Tibial artery (tissue), 4 donors: ENCODE data around the gene KRT26.

Experiments
- DNase-seq, 2 donors: peaks; one replicate each; pipeline ENCODE4 v3.0.0-alpha.2; 2019
- H3K27ac ChIP-seq, 2 donors: fragments of 200-600 bp; sonication (generic) in 1 of 2; 1 replicate in 1 of 2; 2 replicates in 1 of 2; pipeline ENCODE4 v1.5.1; 2018 to 2019; ENCODE audit warnings: mild to moderate bottlenecking in 1 of 2
- H3K27me3 ChIP-seq, 2 donors: fragments of 200-600 bp; sonication (generic) in 1 of 2; one replicate each; pipeline versions ENCODE4 v1.5.1 to v1.6.0; 2016 to 2019
- H3K36me3 ChIP-seq, 3 donors: fragments of 200-600 bp; sonication (generic) in 2 of 3; one replicate each; pipeline ENCODE4 v1.5.1; 2016 to 2019; ENCODE audit warnings: mild to moderate bottlenecking in 2 of 3
- H3K4me1 ChIP-seq, 4 donors: fragments of 200-600 bp; sonication (generic) in 2 of 4; 1 replicate in 3 of 4; 2 replicates in 1 of 4; pipeline ENCODE4 v1.5.1; 2016 to 2019
- H3K4me3 ChIP-seq, 2 donors: fragments of 200-600 bp; sonication (generic) in 1 of 2; 1 replicate in 1 of 2; 2 replicates in 1 of 2; pipeline ENCODE4 v1.5.1; 2018 to 2019; ENCODE audit warnings: mild to moderate bottlenecking in 2 of 2
- H3K9me3 ChIP-seq, 3 donors: fragments of 200-600 bp; sonication (generic) in 1 of 3; one replicate each; pipeline ENCODE4 v1.5.1; 2016 to 2019
- CTCF ChIP-seq, 2 experiments: fragments of 200-600 bp in 1 of 2; fragments of 450-650 bp in 1 of 2; IDR thresholded peaks; one replicate each; pipeline ENCODE4 v1.5.1; 2017 to 2019; ENCODE audit warnings: antibody characterized with exemption in 2 of 2, mild to moderate bottlenecking in 1 of 2, moderate library complexity in 1 of 2
- intact Hi-C: fragments of 100-400 bp; cut with DNase I; formaldehyde crosslinking; loops from one replicate; pipeline ENCODE4 v1.15.0; 2023; ENCODE audit warnings: low total_unique reads

The KRT26 gene

DNA sequence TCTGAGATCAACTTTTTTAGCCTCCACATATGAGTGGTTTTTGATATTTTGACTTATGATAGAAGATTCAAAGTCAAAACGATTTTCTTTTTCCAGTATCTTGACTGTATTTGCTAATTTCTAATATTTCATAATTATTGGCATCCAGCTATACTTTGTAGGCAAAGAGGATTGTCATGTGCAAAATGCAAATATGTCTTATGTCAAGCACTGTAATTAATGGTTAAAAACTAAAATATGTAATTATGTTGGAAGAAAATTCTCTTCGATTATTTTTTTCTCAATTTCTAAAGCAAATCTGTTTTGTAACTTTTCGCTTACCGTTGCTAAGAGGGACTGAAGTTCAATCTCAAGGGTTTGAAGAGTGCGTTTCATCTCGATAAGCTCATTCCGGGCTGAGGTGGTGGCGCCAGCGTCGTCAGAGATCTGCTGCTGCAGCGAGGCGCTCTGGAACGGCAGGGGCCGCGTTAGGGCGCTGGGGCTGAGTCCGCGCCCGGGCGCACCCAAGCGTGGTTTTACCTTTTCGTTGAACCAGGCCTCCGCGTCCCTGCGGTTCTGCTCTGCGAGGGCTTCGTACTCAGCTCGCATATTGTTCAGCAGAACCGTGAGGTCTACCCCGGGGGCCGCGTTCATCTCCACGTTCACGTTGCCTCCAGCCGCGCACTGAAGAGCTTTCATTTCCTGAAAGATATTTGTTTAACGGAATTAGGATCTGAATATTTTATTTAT, 7.3 kb upstream of the KRT26 start:
- Histone ChIP-seq H3K27ac (no peak overlapping the region), H3K36me3 (no peaks in the 10 kb centered on the region), H3K9me3 (no peaks in the 10 kb centered on the region), H3K4me3 (no peak overlapping the region), H3K4me1 (no peaks in the 10 kb centered on the region), H3K27me3 (peaks cover 0 to 27% of the 10 kb centered on the region in 2 donors)
- intact Hi-C loops, result no loop called here
- no peak for TF ChIP-seq CTCF (IDR thresholded peaks at IDR 0.05)
- no peak for DNase-seq

GRCh38 chr17:40778461-40778860, 6.5 kb upstream of the KRT26 start:
- Histone ChIP-seq H3K36me3 (no peaks in the 10 kb centered on the region), H3K27me3 (peaks cover 0 to 27% of the 10 kb centered on the region in 2 donors), H3K4me1 (no peaks in the 10 kb centered on the region), H3K27ac (no peak overlapping the region), H3K9me3 (no peaks in the 10 kb centered on the region), H3K4me3 (no peak overlapping the region)
- TF ChIP-seq CTCF (IDR thresholded peaks at IDR 0.05), result no peak
- DNase-seq, result no peak
- intact Hi-C loops, result no loop called here

- Histone ChIP-seq H3K4me3 (no peak overlapping the region), H3K27ac (no peak overlapping the region), H3K4me1 (no peaks in the 10 kb centered on the region), H3K9me3 (no peaks in the 10 kb centered on the region), H3K36me3 (no peaks in the 10 kb centered on the region), H3K27me3 (peaks cover 0 to 27% of the 10 kb centered on the region in 2 donors)
- DNase-seq, result no peak
- intact Hi-C loops, result no loop called here
- no peak for TF ChIP-seq CTCF (IDR thresholded peaks at IDR 0.05)
Observed at GRCh38 chr17:40777971-40778370, 6.0 kb upstream of the KRT26 start.

- Histone ChIP-seq H3K27ac (no peak overlapping the region), H3K27me3 (peaks cover 0 to 27% of the 10 kb centered on the region in 2 donors), H3K4me1 (no peaks in the 10 kb centered on the region), H3K9me3 (no peaks in the 10 kb centered on the region), H3K4me3 (no peak overlapping the region), H3K36me3 (no peaks in the 10 kb centered on the region)
- no peak for DNase-seq
- no peak for TF ChIP-seq CTCF (IDR thresholded peaks at IDR 0.05)
- intact Hi-C loops, result no loop called here
Observed at GRCh38 chr17:40777459-40777858, 5.5 kb upstream of the KRT26 start.

- H3K27ac ChIP-seq, result no peak overlapping the region
- H3K4me1 ChIP-seq, result no peaks in the 10 kb centered on the region
- no peak overlapping the region for H3K4me3 ChIP-seq
- H3K9me3 ChIP-seq, result no peaks in the 10 kb centered on the region
- peaks cover 0 to 20% of the 10 kb centered on the region in 2 donors for H3K27me3 ChIP-seq
- no peak for TF ChIP-seq CTCF (IDR thresholded peaks at IDR 0.05)
- intact Hi-C loops, result no loop called here
- DNase-seq, result no peak
- H3K36me3 ChIP-seq, result no peaks in the 10 kb centered on the region
Observed at GRCh38 chr17:40775945-40776344, 3.9 kb upstream of the KRT26 start.
